Activated CD4-positive, alpha-beta T cell treated with anti-CD3 and anti-CD28 coated beads, Interleukin-2, amount 10 ng/mL, durations not matched to agents 7 days and 5 days (primary cell): ENCODE data around the gene EXOC2. TPM values are rescaled to one million over a fixed set of nuclear protein-coding genes. Genes with fewer than 3 reads are reported as not detected.

Experiments used
- CTCF ChIA-PET: fragments of 350-600 bp; sonication (Branson Sonifier 250); formaldehyde crosslinking; loops from one replicate; lab custom pipeline; 2021; ENCODE audit warnings: antibody characterized with exemption; lab: Charles Lee
- POLR2A ChIA-PET: fragments of 350-600 bp; sonication (Branson Sonifier 250); formaldehyde crosslinking; loops from one replicate; lab custom pipeline; 2021; ENCODE audit warnings: antibody characterized with exemption; lab: Charles Lee
- DNase-seq: peaks from one replicate; pipeline ENCODE4 v3.0.0-alpha.2; 2020
- H3K27ac Mint-ChIP-seq: one replicate; pipeline ENCODE4 v1.8.0; 2021; ENCODE audit warnings: mild to moderate bottlenecking, moderate library complexity, mixed read lengths
- H3K27me3 Mint-ChIP-seq: one replicate; pipeline ENCODE4 v1.8.0; 2021; ENCODE audit warnings: mixed read lengths
- H3K36me3 Mint-ChIP-seq: one replicate; pipeline ENCODE4 v1.8.0; 2021; ENCODE audit warnings: low read depth, mixed read lengths
- H3K4me1 Mint-ChIP-seq: one replicate; pipeline ENCODE4 v1.8.0; 2021; ENCODE audit warnings: mixed read lengths
- H3K4me3 Mint-ChIP-seq: one replicate; pipeline ENCODE4 v1.8.0; 2021; ENCODE audit warnings: mild to moderate bottlenecking, moderate library complexity, mixed read lengths
- H3K9me3 Mint-ChIP-seq: one replicate; pipeline ENCODE4 v1.8.0; 2021; ENCODE audit warnings: mixed read lengths
- total RNA-seq, 2 experiments: library from RNA; stranded (reverse); gene quantifications; one replicate each; pipeline ENCODE4 v1.2.3, GENCODE V29; 2021

EXOC2 gene
- total RNA-seq, 2 experiments from 2014 or later, result 42.7 to 43.6 TPM

DNA sequence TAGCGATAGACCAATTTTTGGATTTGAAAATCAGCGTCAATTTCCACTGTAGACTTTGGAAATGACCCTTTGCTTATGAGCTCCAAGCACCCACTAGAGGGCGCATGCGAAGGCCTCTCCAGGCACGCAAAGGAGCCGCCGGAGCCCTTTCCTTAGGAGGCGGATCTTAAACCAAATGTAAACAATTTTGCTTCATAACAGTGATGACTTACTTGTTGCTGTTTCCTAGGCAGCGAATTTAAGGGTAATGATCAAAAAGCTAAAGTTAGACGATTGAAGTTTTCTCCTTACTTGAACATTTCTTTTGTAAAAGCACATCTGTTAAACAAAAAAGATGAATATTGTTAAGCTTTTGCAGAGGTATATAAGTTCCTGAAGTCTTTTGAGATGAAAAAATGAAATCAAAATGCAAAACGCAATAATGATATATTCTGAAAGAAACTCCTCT, 29.2 kb upstream of the EXOC2 start:
- peak; percentile 83 for DNase-seq
- Mint-ChIP-seq H3K9me3 (no peaks in the 10 kb centered on the region), H3K4me1 (peaks cover 6% of the 10 kb centered on the region), H3K4me3 (no peak overlapping the region), H3K27ac (no peak overlapping the region), H3K27me3 (peaks cover 12% of the 10 kb centered on the region), H3K36me3 (no peaks in the 10 kb centered on the region)
- ChIA-PET CTCF (interaction anchor here (0.9 to 2.2 kb wide), 16 partner anchors 8 to 319 kb away, joined by 3 to 12 read pairs (median 4); partner anchors contain the start of gene EXOC2), POLR2A (interaction anchor here (0.6 kb wide), 2 partner anchors 134 to 750 kb away, joined by 3 to 4 read pairs; no protein-coding TSS in a partner anchor)

DNA sequence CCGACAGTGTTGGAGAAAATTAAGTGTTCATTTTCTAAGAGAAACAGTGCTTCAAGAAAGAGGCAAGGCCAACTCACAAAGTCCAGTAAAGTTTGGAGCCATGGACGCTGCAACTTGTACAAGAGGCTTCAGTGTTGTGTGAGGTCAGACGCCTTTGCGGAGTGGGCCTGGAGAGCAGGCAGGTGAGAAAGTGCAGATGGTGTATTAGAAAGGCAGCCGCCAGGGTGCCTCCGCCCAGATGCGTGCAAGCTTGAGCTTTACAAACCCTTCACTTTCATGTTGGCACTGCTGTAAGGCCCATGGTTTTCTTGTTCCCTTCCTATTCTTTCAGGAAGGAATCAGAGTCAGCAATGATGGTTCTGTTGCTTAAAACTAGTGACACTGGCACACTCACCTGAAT, 25.4 kb upstream of the EXOC2 start:
- POLR2A ChIA-PET, result no interaction called here
- CTCF ChIA-PET, result no interaction called here
- Mint-ChIP-seq H3K27ac (no peak overlapping the region), H3K36me3 (no peaks in the 10 kb centered on the region), H3K4me3 (no peak overlapping the region), H3K4me1 (peaks cover 12% of the 10 kb centered on the region), H3K27me3 (no peaks in the 10 kb centered on the region), H3K9me3 (no peaks in the 10 kb centered on the region)
- DNase-seq, result no peak

DNA sequence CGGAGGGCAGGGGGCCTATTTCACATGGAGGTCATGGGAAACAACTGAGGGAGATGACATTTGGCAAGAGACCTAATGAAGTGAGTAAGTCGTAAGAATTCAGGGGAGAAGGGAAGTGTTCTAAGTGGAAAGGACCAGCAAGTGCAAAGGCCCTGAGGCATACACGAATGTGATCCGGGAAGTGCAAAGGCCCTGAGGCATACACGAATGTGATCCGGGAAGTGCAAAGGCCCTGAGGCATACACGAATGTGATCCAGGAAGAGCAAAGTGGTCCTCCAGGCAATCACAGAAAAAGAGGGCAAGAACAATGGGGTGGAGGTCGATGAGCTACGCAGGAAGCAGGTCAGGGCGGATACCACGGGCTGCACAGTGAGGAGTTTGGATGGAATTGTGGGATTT, 24.2 kb upstream of the EXOC2 start:
- H3K4me1 Mint-ChIP-seq, result peaks cover 8% of the 10 kb centered on the region
- H3K36me3 Mint-ChIP-seq, result no peaks in the 10 kb centered on the region
- no peak overlapping the region for H3K4me3 Mint-ChIP-seq
- no peak for DNase-seq
- no peaks in the 10 kb centered on the region for H3K27me3 Mint-ChIP-seq
- ChIA-PET POLR2A (no interaction called here), CTCF (interaction anchor here (0.7 kb wide), 1 partner anchor 11 kb away, joined by 3 read pairs; no protein-coding TSS in a partner anchor)
- H3K9me3 Mint-ChIP-seq, result no peaks in the 10 kb centered on the region
- no peak overlapping the region for H3K27ac Mint-ChIP-seq

DNA sequence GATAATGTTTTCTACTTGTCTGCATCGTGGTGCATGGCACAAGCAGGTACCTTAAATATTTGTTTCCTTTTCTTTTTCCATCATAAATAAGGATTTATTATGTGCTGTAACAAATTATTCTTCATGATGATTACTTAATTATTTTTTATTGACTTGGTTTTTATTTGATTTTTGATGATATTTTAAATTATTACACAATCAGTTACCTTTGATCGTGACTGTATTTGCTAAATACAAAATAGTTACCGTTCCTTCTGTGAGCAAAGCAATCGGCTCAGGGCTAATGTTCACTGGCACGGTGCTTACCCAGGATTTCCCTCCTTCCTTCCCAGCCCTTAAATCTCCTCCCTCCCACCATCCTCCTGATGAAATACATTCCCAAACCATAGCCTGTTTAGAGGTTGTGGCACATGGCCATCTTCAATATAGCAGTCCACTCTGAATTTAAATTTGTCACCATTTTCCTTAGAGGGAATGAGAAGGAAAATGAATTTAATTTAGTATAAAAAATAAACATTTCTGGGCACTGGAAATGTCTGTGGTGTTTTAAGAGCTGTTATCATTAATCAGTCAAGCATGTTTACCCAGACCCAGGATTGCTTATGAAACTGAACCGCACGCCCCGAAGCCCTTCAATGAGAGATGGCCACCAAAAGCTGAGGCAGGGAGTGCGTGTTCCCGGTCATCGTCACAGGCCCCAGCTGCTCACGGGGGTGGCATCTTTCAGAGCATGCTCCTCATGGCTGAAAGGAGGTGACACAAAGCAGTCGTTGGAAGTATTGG, 23.0 kb upstream of the EXOC2 start:
- H3K4me3 Mint-ChIP-seq, result no peak overlapping the region
- no peaks in the 10 kb centered on the region for H3K9me3 Mint-ChIP-seq
- no peak for DNase-seq
- H3K36me3 Mint-ChIP-seq, result peaks cover 4% of the 10 kb centered on the region
- CTCF ChIA-PET, result no interaction called here
- POLR2A ChIA-PET, result no interaction called here
- peaks cover 17% of the 10 kb centered on the region for H3K4me1 Mint-ChIP-seq
- H3K27me3 Mint-ChIP-seq, result no peaks in the 10 kb centered on the region
- H3K27ac Mint-ChIP-seq, result no peak overlapping the region

DNA sequence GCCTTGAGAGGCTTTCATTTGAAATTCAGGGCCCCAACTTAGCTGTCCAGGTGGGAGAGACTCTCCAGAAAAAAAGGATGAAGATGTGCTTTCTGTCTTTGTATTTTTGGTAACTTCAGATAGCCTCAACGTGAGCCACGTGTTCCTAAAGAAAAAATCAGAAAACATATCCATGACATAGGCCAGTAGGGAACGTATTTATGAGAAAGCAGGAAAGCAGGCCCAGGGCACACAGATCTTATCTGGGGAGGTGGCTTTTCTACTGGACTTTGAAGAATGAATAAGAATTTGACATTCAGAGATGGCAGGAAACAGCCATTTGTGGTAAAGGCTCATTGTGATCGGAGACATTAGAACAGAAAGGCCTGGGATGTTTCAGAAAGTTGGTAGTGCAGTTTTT, 21.2 kb upstream of the EXOC2 start:
- POLR2A ChIA-PET, result no interaction called here

DNA sequence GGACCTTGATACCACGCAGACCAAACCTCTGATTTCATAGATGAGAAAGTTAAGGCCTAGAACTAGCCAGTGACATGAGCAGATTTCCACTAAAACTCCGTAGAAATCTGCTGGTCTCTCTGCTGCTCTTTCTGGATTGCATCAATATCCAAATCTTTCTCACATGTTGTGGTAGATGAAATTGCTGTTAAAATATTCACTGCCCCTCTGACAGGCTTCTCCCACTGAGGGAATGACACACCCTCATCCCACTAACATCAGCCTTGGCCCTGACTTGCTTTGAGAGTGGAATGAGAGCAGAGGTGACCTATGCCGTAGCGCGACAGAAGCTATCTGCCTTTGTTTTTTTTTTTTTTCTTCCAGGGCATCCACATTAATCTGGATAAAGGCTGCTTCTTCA, 20.4 kb upstream of the EXOC2 start:
- Mint-ChIP-seq H3K27me3 (no peaks in the 10 kb centered on the region), H3K4me1 (peaks cover 33% of the 10 kb centered on the region), H3K9me3 (no peaks in the 10 kb centered on the region), H3K4me3 (no peak overlapping the region), H3K27ac (no peak overlapping the region), H3K36me3 (peaks cover 4% of the 10 kb centered on the region)
- POLR2A ChIA-PET, result no interaction called here
- CTCF ChIA-PET, result interaction anchor here (1.2 kb wide), 1 partner anchor 8 kb away, joined by 3 read pairs; no protein-coding TSS in a partner anchor
- no peak for DNase-seq

More for the DNA sequence above, 21.2 kb upstream of the EXOC2 start:
- H3K36me3 Mint-ChIP-seq, result peaks cover 4% of the 10 kb centered on the region
- H3K27ac Mint-ChIP-seq, result no peak overlapping the region
- H3K27me3 Mint-ChIP-seq, result no peaks in the 10 kb centered on the region
- H3K4me1 Mint-ChIP-seq, result peaks cover 31% of the 10 kb centered on the region
- CTCF ChIA-PET, result no interaction called here
- no peaks in the 10 kb centered on the region for H3K9me3 Mint-ChIP-seq
- H3K4me3 Mint-ChIP-seq, result no peak overlapping the region
- DNase-seq, result no peak

GRCh38 chr6:712805-713204, 19.9 kb upstream of the EXOC2 start:
- Mint-ChIP-seq H3K36me3 (peaks cover 4% of the 10 kb centered on the region), H3K27me3 (no peaks in the 10 kb centered on the region), H3K4me3 (no peak overlapping the region), H3K9me3 (no peaks in the 10 kb centered on the region), H3K4me1 (peaks cover 36% of the 10 kb centered on the region), H3K27ac (no peak overlapping the region)
- POLR2A ChIA-PET, result no interaction called here
- CTCF ChIA-PET, result interaction anchor here (1.2 to 1.4 kb wide), 2 partner anchors 9 to 149 kb away, joined by 3 read pairs; no protein-coding TSS in a partner anchor
- no peak for DNase-seq

DNA sequence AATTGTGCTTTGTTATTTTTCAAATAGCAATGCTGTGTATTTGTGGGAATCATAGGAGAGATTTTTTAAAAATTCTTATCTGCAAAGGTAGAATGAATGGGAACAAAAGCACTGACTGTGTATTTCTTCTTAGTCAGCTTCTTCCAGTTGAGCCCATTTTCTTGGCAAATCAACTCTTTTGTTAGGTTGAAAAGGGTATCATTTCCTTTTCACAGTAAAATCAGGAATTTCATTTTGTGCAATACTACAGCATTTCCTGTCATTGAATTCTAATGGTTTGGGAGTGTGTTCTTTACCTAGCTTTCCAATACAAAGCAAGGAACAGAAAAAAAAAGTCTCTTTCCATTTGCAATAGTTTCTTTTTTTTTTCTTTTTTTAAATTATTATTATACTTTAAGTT, 19.0 kb upstream of the EXOC2 start:
- Mint-ChIP-seq H3K27me3 (peaks cover 2% of the 10 kb centered on the region), H3K36me3 (peaks cover 4% of the 10 kb centered on the region), H3K4me1 (peaks cover 38% of the 10 kb centered on the region), H3K4me3 (peak overlapping the region; percentile 98), H3K9me3 (no peaks in the 10 kb centered on the region), H3K27ac (peak overlapping the region; percentile 100)
- CTCF ChIA-PET, result interaction anchor here (1.2 to 2.1 kb wide), 5 partner anchors 8 to 148 kb away, joined by 3 to 12 read pairs (median 4); no protein-coding TSS in a partner anchor
- DNase-seq, result no peak
- POLR2A ChIA-PET, result no interaction called here

- Mint-ChIP-seq H3K9me3 (no peaks in the 10 kb centered on the region), H3K27me3 (peaks cover 3% of the 10 kb centered on the region), H3K4me3 (peak overlapping the region; percentile 98), H3K27ac (peak overlapping the region; percentile 100), H3K36me3 (peaks cover 4% of the 10 kb centered on the region), H3K4me1 (peaks cover 39% of the 10 kb centered on the region)
- DNase-seq, result peak; percentile 68
- CTCF ChIA-PET, result interaction anchor here (0.9 to 2.1 kb wide), 7 partner anchors 9 to 119 kb away, joined by 3 to 12 read pairs (median 4); no protein-coding TSS in a partner anchor
- POLR2A ChIA-PET, result no interaction called here
Observed at GRCh38 chr6:710601-711571, 17.9 kb upstream of the EXOC2 start.

GRCh38 chr6:709471-710056, 16.6 kb upstream of the EXOC2 start:
- CTCF ChIA-PET, result interaction anchor here (0.6 to 1.7 kb wide), 4 partner anchors 9 to 1548 kb away, joined by 3 to 4 read pairs (median 4); no protein-coding TSS in a partner anchor
- Mint-ChIP-seq H3K27ac (peak overlapping the region; percentile 100), H3K4me3 (peak overlapping the region; percentile 98), H3K9me3 (no peaks in the 10 kb centered on the region), H3K36me3 (peaks cover 4% of the 10 kb centered on the region), H3K27me3 (peaks cover 3% of the 10 kb centered on the region), H3K4me1 (peaks cover 40% of the 10 kb centered on the region)
- no peak for DNase-seq
- POLR2A ChIA-PET, result no interaction called here

- POLR2A ChIA-PET, result no interaction called here
- no peak overlapping the region for H3K27ac Mint-ChIP-seq
- no peaks in the 10 kb centered on the region for H3K9me3 Mint-ChIP-seq
- no peak overlapping the region for H3K4me3 Mint-ChIP-seq
- peaks cover 44% of the 10 kb centered on the region for H3K4me1 Mint-ChIP-seq
- H3K27me3 Mint-ChIP-seq, result peaks cover 3% of the 10 kb centered on the region
- no peak for DNase-seq
- CTCF ChIA-PET, result no interaction called here
- H3K36me3 Mint-ChIP-seq, result peaks cover 4% of the 10 kb centered on the region
Observed at GRCh38 chr6:708237-708598, 15.3 kb upstream of the EXOC2 start.

GRCh38 chr6:707576-708236, 14.8 kb upstream of the EXOC2 start:
- Mint-ChIP-seq H3K4me1 (peaks cover 44% of the 10 kb centered on the region), H3K36me3 (peaks cover 4% of the 10 kb centered on the region), H3K27ac (no peak overlapping the region), H3K9me3 (no peaks in the 10 kb centered on the region), H3K4me3 (no peak overlapping the region), H3K27me3 (peaks cover 3% of the 10 kb centered on the region)
- CTCF ChIA-PET, result interaction anchor here (1.2 kb wide), 2 partner anchors 14 to 16 kb away, joined by 3 to 4 read pairs; no protein-coding TSS in a partner anchor
- DNase-seq, result no peak
- POLR2A ChIA-PET, result no interaction called here
